Neural cell (in vitro differentiated cells): ENCODE data around the gene DSG3. TPM values are rescaled to one million over a fixed set of nuclear protein-coding genes. Genes with fewer than 3 reads are reported as not detected.

ENCODE experiments used
- H2AFZ ChIP-seq: fragments of 200-600, 300-800 bp; sonication (generic), shearing (Covaris generic); 2 replicates; pipeline ENCODE4 v1.6.0; 2014; ENCODE audit warnings: low read depth, mild to moderate bottlenecking, antibody characterized with exemption, low read length, moderate library complexity
- H3F3A ChIP-seq: fragments of 200-600 bp; shearing (Covaris generic); 2 replicates; pipeline ENCODE4 v1.6.1; 2016; ENCODE audit warnings: mild to moderate bottlenecking, moderate library complexity, mixed read lengths, antibody characterized with exemption, low read length; ENCODE audit not compliant: insufficient read depth, poor library complexity, severe bottlenecking
- H3K27ac ChIP-seq: fragments of 200-600, 300-800 bp; sonication (generic), shearing (Covaris generic); 2 replicates; pipeline ENCODE4 v1.5.1; 2014; ENCODE audit warnings: mild to moderate bottlenecking, low read length, moderate library complexity
- H3K27me3 ChIP-seq: fragments of 300-800, 200-600 bp; sonication (generic), shearing (Covaris generic); 2 replicates; pipeline ENCODE4 v1.6.0; 2014; ENCODE audit warnings: mild to moderate bottlenecking, low read depth, low read length, moderate library complexity; ENCODE audit not compliant: insufficient read depth
- H3K36me3 ChIP-seq: fragments of 300-800, 200-600 bp; sonication (generic), shearing (Covaris generic); 2 replicates; pipeline ENCODE4 v1.5.1; 2014; ENCODE audit warnings: mild to moderate bottlenecking, antibody characterized with exemption, low read length, moderate library complexity; ENCODE audit not compliant: insufficient read depth
- H3K4me2 ChIP-seq: fragments of 300-800, 200-600 bp; sonication (generic), shearing (Covaris generic); 2 replicates; pipeline ENCODE4 v1.6.0; 2014; ENCODE audit warnings: mild to moderate bottlenecking, low read length
- H3K4me3 ChIP-seq: fragments of 300-800, 200-600 bp; sonication (generic), shearing (Covaris generic); 2 replicates; pipeline ENCODE4 v1.5.1; 2014; ENCODE audit warnings: mild to moderate bottlenecking, low read length, moderate library complexity
- H3K79me2 ChIP-seq: fragments of 200-600 bp; shearing (Covaris generic); replicated peaks from 2 replicates; pipeline ENCODE4 v1.6.0; 2014; ENCODE audit warnings: mild to moderate bottlenecking, low read length, moderate library complexity; ENCODE audit not compliant: insufficient read depth
- H3K9ac ChIP-seq: fragments of 300-800, 200-600 bp; sonication (generic), shearing (Covaris generic); 2 replicates; pipeline ENCODE4 v1.6.1; 2016; ENCODE audit warnings: mild to moderate bottlenecking, low read length, mixed read lengths
- H3K9me2 ChIP-seq: fragments of 200-600 bp; shearing (Covaris generic); 2 replicates; pipeline ENCODE4 v1.6.1; 2016; ENCODE audit warnings: mild to moderate bottlenecking, low read length, mixed read lengths; ENCODE audit not compliant: insufficient read depth
- H3K9me3 ChIP-seq: fragments of 200-600, 300-800 bp; sonication (generic), shearing (Covaris generic); 2 replicates; pipeline ENCODE4 v1.6.1; 2016; ENCODE audit warnings: mild to moderate bottlenecking, mixed run types, low read length, moderate library complexity, mixed read lengths
- H4K20me1 ChIP-seq: fragments of 200-600 bp; shearing (Covaris generic); 2 replicates; pipeline ENCODE4 v1.6.1; 2016; ENCODE audit warnings: mild to moderate bottlenecking, mixed run types; ENCODE audit not compliant: insufficient read depth
- EP300 ChIP-seq: fragments of 450-650 bp; conservative IDR thresholded peaks from 2 replicates; pipeline ENCODE4 v1.6.1; 2014; ENCODE audit warnings: antibody characterized with exemption, mild to moderate bottlenecking, moderate library complexity; ENCODE audit not compliant: poor library complexity, severe bottlenecking
- EZH2 ChIP-seq: fragments of 200-600, 300-800 bp; shearing (Covaris generic), sonication (generic); IDR thresholded peaks from 2 replicates; pipeline ENCODE4 v1.6.1; 2014; ENCODE audit warnings: antibody characterized with exemption, low read length, borderline replicate concordance, mild to moderate bottlenecking; ENCODE audit not compliant: insufficient read depth, poor library complexity, severe bottlenecking
- MXI1 ChIP-seq: fragments of 450-650 bp; conservative IDR thresholded peaks from 2 replicates; pipeline ENCODE4 v1.6.1; 2014; ENCODE audit warnings: antibody characterized with exemption, mild to moderate bottlenecking; ENCODE audit not compliant: poor library complexity, severe bottlenecking
- POLR2AphosphoS5 ChIP-seq: IDR thresholded peaks from 2 replicates; pipeline ENCODE4 v1.6.1; 2012
- RAD21 ChIP-seq: fragments of 450-650 bp; conservative IDR thresholded peaks from 2 replicates; pipeline ENCODE4 v1.6.1; 2014; ENCODE audit warnings: antibody characterized with exemption, mild to moderate bottlenecking, moderate library complexity
- REST ChIP-seq: IDR thresholded peaks from 2 replicates; pipeline ENCODE4 v1.6.1; 2012; ENCODE audit warnings: borderline replicate concordance
- SMC3 ChIP-seq: fragments of 450-650 bp; conservative IDR thresholded peaks from 2 replicates; pipeline ENCODE4 v1.6.1; 2014; ENCODE audit warnings: antibody characterized with exemption, mild to moderate bottlenecking, moderate library complexity; ENCODE audit not compliant: poor library complexity
- TAF1 ChIP-seq: IDR thresholded peaks from 2 replicates; pipeline ENCODE4 v1.6.1; 2012; ENCODE audit warnings: low read depth
- polyA plus RNA-seq: library from polyadenylated mRNA; depleted of rRNA; stranded (reverse); fragments of >200 nt; gene quantifications from 2 replicates; pipeline ENCODE4 v1.2.3, GENCODE V29; 2014
- TF ChIP-seq, protein P1 (sequence below): fragments of 450-650 bp; IDR thresholded peaks from 2 replicates; pipeline ENCODE4 v1.5.1; 2014; ENCODE audit warnings: antibody characterized with exemption, mild to moderate bottlenecking, moderate library complexity; ENCODE audit not compliant: poor library complexity, severe bottlenecking

Gene DSG3
- polyA plus RNA-seq, 1 donor from 2014 or later: not detected

DNA sequence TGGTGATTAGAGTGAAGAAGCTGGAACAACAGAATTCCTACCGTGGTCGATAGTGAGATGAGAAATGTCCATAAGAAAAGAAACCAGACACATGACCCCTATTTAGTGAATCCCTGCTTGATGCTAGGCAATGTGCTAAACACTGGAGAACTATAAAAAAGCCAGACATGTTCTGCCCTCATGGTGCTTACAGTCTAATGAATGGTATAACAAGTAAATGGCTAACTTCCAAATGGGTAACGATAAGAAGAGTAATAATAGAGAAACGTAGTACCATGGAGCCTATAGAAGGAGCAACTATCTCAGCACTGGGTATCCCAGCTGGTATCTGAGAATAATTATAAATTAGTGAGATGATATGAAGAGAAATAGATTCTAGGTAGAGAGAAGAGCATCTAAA is 55.5 kb downstream of the DSG3 start:
- Histone ChIP-seq H3K4me3 (no peak overlapping the region), H3K9me3 (no peaks in the 10 kb centered on the region), H3K36me3 (no peaks in the 10 kb centered on the region), H3K9me2 (no peaks in the 10 kb centered on the region), H3K27me3 (peaks cover 16% of the 10 kb centered on the region), H3F3A (no peaks in the 10 kb centered on the region), H3K4me2 (no peak overlapping the region), H3K9ac (no peak overlapping the region), H2AFZ (no peak overlapping the region), H4K20me1 (no peaks in the 10 kb centered on the region), H3K79me2 (no peaks in the 10 kb centered on the region), H3K27ac (no peak overlapping the region)
- TF ChIP-seq POLR2AphosphoS5 (no peak), EP300 (no peak), RAD21 (no peak), REST (no peak), EZH2 (no peak), SMC3 (no peak), TAF1 (no peak), MXI1 (no peak)
- TF ChIP-seq, protein P1, sequence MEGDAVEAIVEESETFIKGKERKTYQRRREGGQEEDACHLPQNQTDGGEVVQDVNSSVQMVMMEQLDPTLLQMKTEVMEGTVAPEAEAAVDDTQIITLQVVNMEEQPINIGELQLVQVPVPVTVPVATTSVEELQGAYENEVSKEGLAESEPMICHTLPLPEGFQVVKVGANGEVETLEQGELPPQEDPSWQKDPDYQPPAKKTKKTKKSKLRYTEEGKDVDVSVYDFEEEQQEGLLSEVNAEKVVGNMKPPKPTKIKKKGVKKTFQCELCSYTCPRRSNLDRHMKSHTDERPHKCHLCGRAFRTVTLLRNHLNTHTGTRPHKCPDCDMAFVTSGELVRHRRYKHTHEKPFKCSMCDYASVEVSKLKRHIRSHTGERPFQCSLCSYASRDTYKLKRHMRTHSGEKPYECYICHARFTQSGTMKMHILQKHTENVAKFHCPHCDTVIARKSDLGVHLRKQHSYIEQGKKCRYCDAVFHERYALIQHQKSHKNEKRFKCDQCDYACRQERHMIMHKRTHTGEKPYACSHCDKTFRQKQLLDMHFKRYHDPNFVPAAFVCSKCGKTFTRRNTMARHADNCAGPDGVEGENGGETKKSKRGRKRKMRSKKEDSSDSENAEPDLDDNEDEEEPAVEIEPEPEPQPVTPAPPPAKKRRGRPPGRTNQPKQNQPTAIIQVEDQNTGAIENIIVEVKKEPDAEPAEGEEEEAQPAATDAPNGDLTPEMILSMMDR: no peak

DNA sequence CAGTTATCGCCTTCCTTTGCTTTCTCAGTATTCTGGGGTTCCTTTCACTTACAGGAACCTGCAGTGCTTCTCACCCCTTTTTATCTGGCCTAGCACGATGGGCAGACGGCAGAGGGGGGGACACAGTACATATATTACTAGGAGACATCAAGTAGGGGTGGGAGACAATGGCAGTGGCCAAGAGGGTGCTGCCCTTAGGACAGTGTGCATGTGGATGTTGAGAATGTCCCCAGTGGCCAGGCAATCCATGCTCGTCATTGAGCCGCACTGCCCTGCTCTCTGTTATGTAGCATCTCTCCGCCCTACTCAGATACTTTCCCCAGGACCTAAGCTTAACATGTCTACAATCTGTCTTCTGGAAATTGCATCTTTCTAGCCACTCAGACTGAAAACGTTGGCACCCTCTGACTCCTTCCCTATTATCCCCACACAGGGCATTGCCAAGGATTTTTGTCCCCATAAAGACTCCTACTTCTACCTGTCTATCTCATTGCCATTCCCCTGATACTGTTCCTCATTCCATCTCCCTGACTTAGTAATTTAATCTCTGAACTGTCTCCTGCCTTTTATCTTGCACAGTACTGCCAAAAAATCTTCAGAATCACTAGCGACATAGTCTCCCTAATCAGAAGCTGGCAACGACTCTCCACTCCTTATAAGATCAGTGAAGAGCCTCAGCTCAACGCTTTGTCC is 57.1 kb downstream of the DSG3 start:
- no peak overlapping the region for H2AFZ ChIP-seq
- H3K27ac ChIP-seq: no peak overlapping the region
- H3F3A ChIP-seq: no peaks in the 10 kb centered on the region
- H4K20me1 ChIP-seq: no peaks in the 10 kb centered on the region
- no peaks in the 10 kb centered on the region for H3K9me2 ChIP-seq
- no peak overlapping the region for H3K4me2 ChIP-seq
- no peaks in the 10 kb centered on the region for H3K79me2 ChIP-seq
- H3K9ac ChIP-seq: no peak overlapping the region
- H3K36me3 ChIP-seq: no peaks in the 10 kb centered on the region
- TF ChIP-seq SMC3 (no peak), EP300 (no peak), EZH2 (no peak), REST (no peak), MXI1 (no peak), RAD21 (no peak), POLR2AphosphoS5 (no peak), TAF1 (no peak)
- TF ChIP-seq, protein P1: no peak
- peaks cover under 1% of the 10 kb centered on the region for H3K27me3 ChIP-seq
- no peaks in the 10 kb centered on the region for H3K9me3 ChIP-seq
- no peak overlapping the region for H3K4me3 ChIP-seq
